GM19328 (cell line): ENCODE results near the gene PCDHGC3.

Experiments
- ATAC-seq: cut with Tn5 transposase; IDR thresholded peaks from one replicate; pipeline ENCODE4 v1.9.1; 2021; ENCODE audit warnings: mild to moderate bottlenecking, moderate library complexity; ENCODE audit not compliant: unreplicated experiment

Gene PCDHGC3

DNA sequence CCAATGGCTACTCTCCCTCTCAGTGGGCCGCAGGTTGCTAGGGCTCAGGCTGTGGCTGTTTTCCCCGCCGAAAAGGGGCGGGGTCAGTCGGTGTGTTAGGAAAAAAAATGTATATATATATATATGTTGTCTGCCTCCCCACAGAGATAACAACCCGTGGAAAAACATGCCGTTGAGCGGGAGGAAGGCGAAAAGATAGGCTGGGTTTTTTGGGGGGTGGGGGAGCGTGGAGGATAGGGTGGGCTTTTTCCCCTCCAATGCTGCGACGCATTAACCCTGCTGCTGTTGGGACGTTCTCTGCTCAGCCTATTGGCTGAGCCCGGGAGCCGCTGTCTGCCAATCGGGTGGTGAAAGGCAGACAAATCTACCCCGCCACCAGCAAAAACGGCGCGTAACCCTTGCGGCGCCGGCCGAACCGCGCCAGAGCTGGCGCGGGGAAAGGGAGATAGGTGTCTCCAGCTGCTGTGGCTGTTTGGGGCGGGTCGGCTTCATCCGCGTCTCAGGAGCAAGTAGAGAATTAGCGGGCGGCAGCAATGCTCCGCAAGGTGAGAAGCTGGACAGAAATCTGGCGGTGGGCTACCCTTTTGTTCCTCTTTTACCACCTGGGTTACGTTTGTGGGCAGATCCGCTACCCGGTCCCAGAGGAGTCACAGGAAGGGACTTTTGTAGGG lies 9.0 kb downstream of the PCDHGC3 start, which contains the start of gene PCDHGC4:
Gene PCDHGC4 (plus strand): TSS at position 390 of the 671 bp plus-strand sequence. CDS start 144 bp downstream, at position 534.
- no peak for ATAC-seq

GRCh38 chr5:141485321-141486055 lies 9.7 kb downstream of the PCDHGC3 start:
- ATAC-seq: no peak

DNA sequence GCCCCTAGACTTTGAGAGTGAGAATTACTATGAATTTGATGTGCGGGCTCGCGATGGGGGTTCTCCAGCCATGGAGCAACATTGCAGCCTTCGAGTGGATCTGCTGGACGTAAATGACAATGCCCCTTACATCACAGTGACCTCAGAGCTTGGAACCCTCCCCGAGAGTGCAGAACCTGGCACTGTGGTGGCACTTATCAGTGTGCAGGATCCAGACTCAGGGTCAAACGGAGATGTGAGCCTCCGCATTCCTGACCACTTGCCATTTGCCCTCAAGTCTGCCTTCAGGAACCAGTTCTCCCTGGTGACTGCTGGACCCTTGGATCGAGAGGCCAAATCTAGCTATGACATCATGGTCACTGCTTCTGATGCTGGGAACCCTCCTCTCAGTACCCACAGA lies 10.3 kb downstream of the PCDHGC3 start:
- ATAC-seq: no peak

GRCh38 chr5:141487131-141487530 lies 11.4 kb downstream of the PCDHGC3 start:
- no peak for ATAC-seq

DNA sequence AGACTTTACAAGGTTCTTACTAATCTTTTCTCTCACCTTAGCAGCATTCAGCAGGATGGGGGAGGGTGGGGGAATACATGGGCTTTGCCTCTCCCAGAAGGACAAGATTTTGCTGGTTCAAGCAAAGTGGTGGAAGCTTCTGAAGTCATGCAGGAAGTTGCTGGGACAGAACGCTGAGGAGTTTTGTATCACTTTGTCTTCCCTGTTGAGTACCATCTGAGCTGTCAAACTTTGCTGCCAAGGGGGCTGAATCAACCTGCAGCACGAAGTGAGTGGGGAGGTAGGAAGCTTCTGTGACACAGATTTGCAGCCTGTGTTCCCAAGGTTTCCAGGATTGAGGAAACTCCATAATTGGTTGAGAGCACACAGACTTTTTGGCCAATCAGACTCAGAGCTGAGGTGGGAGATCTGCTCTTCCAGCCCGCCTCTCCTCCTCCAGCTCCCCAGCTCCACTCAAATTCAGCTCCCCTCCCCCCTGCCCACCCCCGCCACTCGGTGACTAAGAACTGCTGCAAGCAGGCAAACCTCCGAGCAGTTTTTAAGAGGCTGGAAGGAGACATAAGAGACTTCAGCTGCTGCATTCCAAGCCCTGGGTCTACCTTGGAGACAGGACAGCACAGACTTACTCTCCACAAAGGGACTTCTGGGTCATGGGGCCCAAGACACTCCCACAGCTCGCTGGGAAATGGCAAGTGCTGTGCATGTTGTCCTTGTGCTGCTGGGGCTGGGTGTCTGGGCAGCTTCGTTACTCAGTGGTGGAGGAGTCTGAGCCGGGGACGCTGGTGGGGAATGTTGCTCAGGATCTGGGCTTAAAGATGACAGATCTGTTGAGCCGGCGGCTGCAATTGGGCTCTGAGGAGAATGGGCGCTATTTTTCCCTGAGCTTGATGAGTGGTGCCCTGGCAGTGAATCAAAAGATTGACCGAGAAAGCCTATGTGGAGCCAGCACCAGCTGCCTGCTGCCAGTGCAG lies 13.1 kb downstream of the PCDHGC3 start, which contains the start of gene PCDHGC5:
Gene PCDHGC5 (plus strand): TSS at position 491 of the 971 bp plus-strand sequence. CDS start 160 bp downstream, at position 651.
- ATAC-seq: no peak

- no peak for ATAC-seq
These were observed 14.1 kb downstream of the PCDHGC3 start for GRCh38 chr5:141489841-141490240.

DNA sequence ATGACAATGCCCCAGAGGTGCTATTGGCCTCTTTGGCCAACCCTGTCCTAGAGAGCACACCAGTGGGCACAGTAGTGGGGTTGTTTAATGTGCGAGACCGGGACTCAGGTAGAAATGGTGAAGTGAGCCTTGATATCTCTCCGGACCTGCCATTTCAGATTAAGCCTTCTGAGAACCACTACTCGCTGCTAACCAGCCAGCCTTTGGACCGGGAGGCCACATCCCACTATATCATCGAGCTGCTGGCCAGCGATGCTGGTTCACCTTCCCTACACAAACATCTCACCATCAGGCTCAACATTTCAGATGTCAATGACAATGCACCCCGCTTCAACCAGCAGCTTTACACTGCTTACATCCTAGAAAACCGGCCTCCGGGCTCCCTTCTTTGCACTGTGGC lies 14.5 kb downstream of the PCDHGC3 start:
- ATAC-seq: no peak

- ATAC-seq: no peak
These were observed 15.0 kb downstream of the PCDHGC3 start for GRCh38 chr5:141490771-141491170.

DNA sequence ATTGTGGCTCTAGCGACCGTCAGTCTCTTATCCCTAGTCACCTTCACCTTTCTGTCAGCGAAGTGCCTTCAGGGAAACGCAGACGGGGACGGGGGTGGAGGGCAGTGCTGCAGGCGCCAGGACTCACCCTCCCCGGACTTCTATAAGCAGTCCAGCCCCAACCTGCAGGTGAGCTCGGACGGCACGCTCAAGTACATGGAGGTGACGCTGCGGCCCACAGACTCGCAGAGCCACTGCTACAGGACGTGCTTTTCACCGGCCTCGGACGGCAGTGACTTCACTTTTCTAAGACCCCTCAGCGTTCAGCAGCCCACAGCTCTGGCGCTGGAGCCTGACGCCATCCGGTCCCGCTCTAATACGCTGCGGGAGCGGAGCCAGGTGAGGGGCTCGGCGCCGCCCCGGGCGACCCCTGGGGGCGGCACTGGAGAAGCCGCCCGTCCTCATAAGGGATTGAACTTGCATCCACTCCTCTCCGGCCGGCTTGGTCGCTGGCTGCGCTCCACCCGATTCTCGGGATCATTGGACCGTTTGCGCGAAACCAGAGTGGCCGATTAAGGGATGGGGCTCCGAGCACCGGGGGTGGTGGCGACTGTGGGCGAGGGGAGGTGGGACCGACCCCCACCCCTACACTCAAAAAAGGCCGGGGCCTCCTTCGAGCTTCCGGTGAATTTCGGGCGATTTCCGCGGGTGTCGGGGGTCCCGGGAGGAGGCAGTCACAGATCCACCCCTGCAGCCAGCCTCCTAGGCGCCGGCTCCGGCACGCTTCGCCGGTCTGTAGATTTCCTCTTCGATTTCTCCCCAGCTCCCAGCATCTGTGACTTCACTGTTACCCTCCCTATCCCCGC lies 15.8 kb downstream of the PCDHGC3 start:
- ATAC-seq: no peak

DNA sequence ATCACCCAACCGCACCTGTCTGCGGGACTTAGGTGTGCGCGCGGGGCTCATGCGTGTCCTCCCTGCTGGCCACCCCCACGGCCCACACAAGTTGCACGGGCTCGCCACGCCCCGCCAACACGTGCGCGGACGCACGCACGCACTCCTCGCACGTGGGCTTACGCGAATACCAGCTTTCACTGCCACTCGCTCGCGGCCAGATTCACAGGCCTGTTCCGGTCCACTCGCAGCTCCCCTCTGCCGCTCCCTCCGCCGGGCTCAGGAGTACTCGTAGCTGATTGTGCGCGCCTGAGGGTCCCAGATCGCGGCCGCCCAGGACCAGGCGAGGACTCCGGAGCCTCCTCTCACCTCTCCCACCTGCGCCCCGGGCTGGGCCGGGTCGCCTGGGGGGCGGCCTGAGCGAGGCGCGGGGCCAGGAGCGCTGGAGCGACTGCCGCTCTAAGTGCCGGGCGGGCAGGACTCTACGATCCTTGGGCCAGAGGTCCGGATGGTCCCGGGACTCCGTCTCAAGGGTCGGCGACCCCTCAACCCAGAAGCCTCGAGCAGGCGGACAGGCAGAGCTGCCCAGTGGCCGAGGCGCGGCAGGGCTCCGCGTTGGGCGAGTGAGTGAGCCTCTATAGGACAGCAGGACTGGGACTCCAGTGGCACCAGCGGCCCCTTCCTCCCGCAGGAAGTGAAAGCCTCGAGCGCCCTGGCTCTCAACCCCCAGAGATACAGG lies 16.6 kb downstream of the PCDHGC3 start:
- ATAC-seq: no peak

DNA sequence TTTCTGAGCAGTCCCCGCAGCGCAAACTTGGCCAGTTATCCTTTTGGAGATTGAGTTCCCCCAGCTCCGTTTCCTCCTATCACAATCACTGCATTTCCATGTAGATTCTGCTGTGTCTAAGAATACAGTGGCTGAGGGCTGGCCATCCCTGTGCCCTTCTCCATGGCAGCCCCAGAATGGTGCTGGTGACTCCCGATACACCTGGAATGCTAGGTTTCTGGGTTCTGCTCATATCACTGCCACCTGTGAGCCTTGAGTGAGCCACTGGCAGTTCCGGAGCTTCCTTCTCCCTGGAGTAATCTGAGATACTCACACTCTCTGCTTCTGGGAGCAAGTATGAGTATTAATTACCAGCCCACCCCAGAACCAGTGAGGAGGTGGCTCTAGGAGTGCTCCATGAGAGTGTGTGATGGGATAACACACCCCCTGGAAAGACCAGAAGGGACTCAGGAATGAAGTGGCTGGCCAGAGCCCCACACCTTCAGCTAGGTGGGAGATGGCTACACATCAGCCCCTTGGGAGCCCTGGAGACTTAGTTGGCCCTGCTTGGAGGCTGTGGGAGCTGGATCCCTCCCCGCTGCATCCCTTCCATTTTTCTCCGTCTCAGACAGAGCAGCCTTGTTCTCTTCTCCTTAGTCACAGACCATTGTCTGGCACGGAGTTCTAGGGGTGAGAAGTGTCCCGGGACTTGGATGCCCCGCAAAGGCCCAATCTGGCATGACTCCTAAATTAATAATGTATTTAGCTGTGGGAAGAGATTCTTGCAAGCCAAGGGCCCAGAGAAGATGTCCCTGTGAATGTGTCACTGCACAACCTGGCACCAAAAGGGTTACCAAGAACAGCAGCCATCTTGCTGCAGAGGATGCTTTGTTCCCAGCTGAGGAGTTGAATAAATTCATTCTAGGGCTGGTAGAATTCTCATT lies 18.0 kb downstream of the PCDHGC3 start:
- no peak for ATAC-seq

- no peak for ATAC-seq
These were observed 19.1 kb downstream of the PCDHGC3 start for GRCh38 chr5:141494761-141495452.

DNA sequence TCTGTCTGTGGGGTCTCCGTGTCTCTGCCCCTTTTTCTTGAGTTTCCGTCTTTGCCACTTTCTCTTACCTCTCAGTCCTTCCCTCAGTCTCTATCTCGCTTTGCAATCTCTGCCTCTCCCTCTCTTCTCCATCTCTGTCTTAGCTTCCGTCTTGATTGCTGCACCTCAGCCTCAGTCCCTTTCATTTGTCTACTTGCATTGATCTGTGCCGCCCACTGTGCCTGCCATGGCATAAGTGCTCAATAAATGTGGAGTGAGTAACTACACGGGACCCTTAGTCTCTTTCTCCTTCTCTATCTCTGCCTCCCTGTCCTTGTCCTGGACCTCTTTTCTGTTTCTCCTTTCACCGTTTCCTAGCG lies 19.7 kb downstream of the PCDHGC3 start:
- ATAC-seq: no peak

GRCh38 chr5:141496038-141496437 lies 20.3 kb downstream of the PCDHGC3 start:
- ATAC-seq: no peak

- ATAC-seq: no peak
These were observed 26.0 kb downstream of the PCDHGC3 start for GRCh38 chr5:141501761-141502160.

DNA sequence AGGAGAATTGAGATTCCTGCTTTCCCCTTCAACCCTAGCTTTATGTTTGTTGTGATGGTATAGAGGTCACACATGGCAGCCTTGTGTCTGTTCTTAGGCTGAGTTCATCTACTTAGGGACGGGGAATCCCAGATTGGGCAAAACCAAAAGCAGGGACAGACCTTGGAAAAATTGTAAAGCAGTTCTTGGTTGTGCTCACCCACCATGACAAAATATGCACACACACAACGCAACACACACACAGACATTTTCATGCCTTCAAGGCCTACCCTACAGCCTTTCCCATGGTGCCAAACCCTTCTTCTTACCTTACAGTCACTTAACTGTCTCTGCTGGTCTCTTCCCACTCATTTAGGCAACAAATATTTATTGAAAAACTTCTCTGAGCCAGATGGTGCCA lies 27.9 kb downstream of the PCDHGC3 start:
- ATAC-seq: no peak

DNA sequence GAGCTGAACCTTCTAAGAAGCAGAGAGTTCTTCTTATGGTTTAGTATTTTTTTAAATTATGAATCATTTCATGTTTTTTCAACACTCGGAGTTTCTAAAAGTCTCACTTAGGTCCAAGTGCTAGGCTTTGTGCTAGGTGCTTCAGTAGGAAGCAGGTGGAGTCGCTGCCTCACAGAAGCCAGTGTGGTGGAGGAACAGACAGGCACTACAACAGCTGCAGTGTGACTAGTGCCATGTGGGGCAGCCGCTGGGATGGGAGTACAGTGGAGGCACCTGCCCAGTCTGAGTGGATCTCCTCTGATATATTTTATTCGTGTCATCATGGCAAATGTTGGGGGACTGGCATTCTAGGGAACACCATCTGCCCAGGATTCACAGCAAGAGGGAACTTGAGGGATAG lies 28.4 kb downstream of the PCDHGC3 start:
- ATAC-seq: no peak
